ENCODE measurements around the gene FIGNL2.
"Not testable (repeated sequence)": the region's sequence is repeated elsewhere in the genome, so short reads cannot be mapped to it uniquely, and the experiment has no call there.

The FIGNL2 gene

GRCh38 chr12:51814311-51815088 is 34.0 kb downstream of the FIGNL2 start:
- peak; percentile 33 for DNase-seq

- DNase-seq: no peak
These were observed 34.6 kb downstream of the FIGNL2 start for GRCh38 chr12:51813931-51814310.

GRCh38 chr12:51812871-51813270 is 35.6 kb downstream of the FIGNL2 start:
- no peak for DNase-seq

- no peak for DNase-seq
These were observed 37.0 kb downstream of the FIGNL2 start for GRCh38 chr12:51811203-51812202.

GRCh38 chr12:51809193-51809592 is 39.3 kb downstream of the FIGNL2 start:
- DNase-seq: no peak

- DNase-seq: no peak
These were observed 41.6 kb downstream of the FIGNL2 start for GRCh38 chr12:51806896-51807295.

- DNase-seq: no peak
These were observed 47.5 kb downstream of the FIGNL2 start for GRCh38 chr12:51801027-51801426.

- no peak for DNase-seq
These were observed 50.0 kb downstream of the FIGNL2 start for GRCh38 chr12:51798501-51798900.

- DNase-seq: not testable (repeated sequence)
These were observed 50.5 kb downstream of the FIGNL2 start for GRCh38 chr12:51798051-51798450.

GRCh38 chr12:51797301-51797700 is 51.2 kb downstream of the FIGNL2 start:
- no peak for DNase-seq

- no peak for DNase-seq
These were observed 55.3 kb downstream of the FIGNL2 start for GRCh38 chr12:51793201-51793600.

GRCh38 chr12:51792417-51792816 is 56.1 kb downstream of the FIGNL2 start:
- no peak for DNase-seq

GRCh38 chr12:51788876-51789275 is 59.6 kb downstream of the FIGNL2 start:
- DNase-seq: no peak

GRCh38 chr12:51785906-51786305 is 62.6 kb downstream of the FIGNL2 start:
- DNase-seq: no peak

GRCh38 chr12:51784688-51785087 is 63.8 kb downstream of the FIGNL2 start:
- no peak for DNase-seq

- DNase-seq: no peak
These were observed 68.6 kb downstream of the FIGNL2 start for GRCh38 chr12:51779876-51780275.

- DNase-seq: no peak
These were observed 70.5 kb downstream of the FIGNL2 start for GRCh38 chr12:51777973-51778372.

GRCh38 chr12:51777457-51777856 is 71.1 kb downstream of the FIGNL2 start:
- no peak for DNase-seq

GRCh38 chr12:51774933-51775332 is 73.6 kb downstream of the FIGNL2 start:
- no peak for DNase-seq

GRCh38 chr12:51773145-51773869 is 75.2 kb downstream of the FIGNL2 start:
- DNase-seq: no peak

- DNase-seq: no peak
These were observed 77.5 kb downstream of the FIGNL2 start for GRCh38 chr12:51771008-51771407.
